HG02852 (cell line): ENCODE results near the gene CIAO3.

Source experiments
- ATAC-seq: cut with Tn5 transposase; IDR thresholded peaks from one replicate; pipeline ENCODE4 v1.9.1; 2021; ENCODE audit warnings: mild to moderate bottlenecking, moderate library complexity; ENCODE audit not compliant: unreplicated experiment

Gene CIAO3

DNA sequence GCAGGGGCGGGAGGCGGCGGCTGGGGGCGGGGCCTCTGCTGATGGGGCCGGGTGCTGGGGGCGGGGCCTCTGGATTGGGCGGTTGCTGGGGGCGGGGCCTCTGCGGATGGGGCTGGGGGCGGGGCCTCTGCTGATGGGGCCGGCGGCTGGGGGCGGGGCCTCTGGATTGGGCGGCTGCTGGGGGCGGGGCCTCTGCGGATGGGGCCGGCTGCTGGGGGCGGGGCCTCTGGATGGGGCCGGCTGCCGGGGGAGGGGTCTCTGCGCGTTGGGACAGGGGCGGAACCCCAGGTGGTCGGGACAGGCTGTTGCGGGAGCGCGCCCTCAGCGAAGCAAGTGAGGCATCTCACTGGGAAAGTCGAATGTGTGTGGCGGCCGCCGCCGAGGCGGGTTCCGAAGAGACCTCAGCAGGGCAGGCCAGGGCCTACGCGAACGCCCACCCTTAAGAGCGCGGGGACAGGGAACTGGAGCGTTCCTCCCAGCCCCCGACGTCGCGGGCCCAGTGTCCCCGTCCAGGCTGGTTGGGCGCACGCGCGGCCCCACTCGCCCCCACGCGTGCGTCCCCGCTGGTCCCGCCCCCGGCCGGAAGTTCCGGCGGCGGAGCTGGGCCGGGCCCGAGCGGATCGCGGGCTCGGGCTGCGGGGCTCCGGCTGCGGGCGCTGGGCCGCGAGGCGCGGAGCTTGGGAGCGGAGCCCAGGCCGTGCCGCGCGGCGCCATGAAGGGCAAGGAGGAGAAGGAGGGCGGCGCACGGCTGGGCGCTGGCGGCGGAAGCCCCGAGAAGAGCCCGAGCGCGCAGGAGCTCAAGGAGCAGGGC is 60.8 kb downstream of the CIAO3 start, which contains the start of gene STUB1:
Gene STUB1 (plus strand): TSS at position 597 of the 811 bp plus-strand sequence. CDS start 116 bp downstream, at position 713.
- peak; percentile 42 for ATAC-seq
